Breast epithelium (tissue), 3 donors: ENCODE results near the gene HSPB8.

ENCODE experiments used
- POLR2A ChIP-seq: fragments of 450-650 bp; IDR thresholded peaks from one replicate; pipeline ENCODE4 v1.6.1; 2016; ENCODE audit warnings: antibody characterized with exemption, mild to moderate bottlenecking, moderate library complexity
- POLR2AphosphoS5 ChIP-seq, 3 donors: sonication (generic); formaldehyde crosslinking; IDR thresholded peaks; one replicate each; pipeline ENCODE4 v1.6.1; 2017; ENCODE audit warnings: antibody characterized with exemption in 3 of 3
- TF ChIP-seq, protein P1 (sequence below), 3 donors: fragments of 450-650 bp; IDR thresholded peaks; one replicate each; pipeline ENCODE4 v1.5.1; 2016 to 2017; ENCODE audit warnings: antibody characterized with exemption in 3 of 3, mild to moderate bottlenecking in 3 of 3, moderate library complexity in 3 of 3

DNA sequence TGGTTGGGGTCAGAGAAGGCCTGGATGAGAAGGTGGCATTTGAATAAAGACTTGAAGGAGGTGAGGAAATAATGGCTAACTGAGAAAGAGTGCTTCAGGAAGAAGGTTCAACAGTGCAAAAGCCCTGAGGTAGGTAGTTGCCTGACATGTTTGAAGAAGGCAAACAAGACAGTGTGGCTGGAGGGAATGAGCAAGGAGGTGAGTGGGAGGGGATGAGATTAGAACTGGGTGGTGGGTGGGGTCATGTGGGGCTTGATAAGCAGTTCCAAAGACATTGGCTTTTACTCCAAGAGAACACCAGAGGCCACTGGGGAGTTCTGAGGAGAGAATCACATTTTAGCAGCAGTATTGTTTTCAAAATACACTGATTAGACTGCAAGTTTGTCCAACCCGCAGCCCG, 50.5 kb downstream of the HSPB8 start:
- TF ChIP-seq, protein P1, sequence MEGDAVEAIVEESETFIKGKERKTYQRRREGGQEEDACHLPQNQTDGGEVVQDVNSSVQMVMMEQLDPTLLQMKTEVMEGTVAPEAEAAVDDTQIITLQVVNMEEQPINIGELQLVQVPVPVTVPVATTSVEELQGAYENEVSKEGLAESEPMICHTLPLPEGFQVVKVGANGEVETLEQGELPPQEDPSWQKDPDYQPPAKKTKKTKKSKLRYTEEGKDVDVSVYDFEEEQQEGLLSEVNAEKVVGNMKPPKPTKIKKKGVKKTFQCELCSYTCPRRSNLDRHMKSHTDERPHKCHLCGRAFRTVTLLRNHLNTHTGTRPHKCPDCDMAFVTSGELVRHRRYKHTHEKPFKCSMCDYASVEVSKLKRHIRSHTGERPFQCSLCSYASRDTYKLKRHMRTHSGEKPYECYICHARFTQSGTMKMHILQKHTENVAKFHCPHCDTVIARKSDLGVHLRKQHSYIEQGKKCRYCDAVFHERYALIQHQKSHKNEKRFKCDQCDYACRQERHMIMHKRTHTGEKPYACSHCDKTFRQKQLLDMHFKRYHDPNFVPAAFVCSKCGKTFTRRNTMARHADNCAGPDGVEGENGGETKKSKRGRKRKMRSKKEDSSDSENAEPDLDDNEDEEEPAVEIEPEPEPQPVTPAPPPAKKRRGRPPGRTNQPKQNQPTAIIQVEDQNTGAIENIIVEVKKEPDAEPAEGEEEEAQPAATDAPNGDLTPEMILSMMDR (IDR thresholded peaks at IDR 0.05): no peak
- TF ChIP-seq POLR2AphosphoS5 (IDR thresholded peaks at IDR 0.05) (no peak), POLR2A (no peak)
